T-helper 2 cell (primary cell): ENCODE results near the gene ZNF83.
"Not testable (repeated sequence)": the region's sequence is repeated elsewhere in the genome, so short reads cannot be mapped to it uniquely, and the experiment has no call there.

Source experiments
- DNase-seq, 5 experiments: peaks; one replicate each; pipeline versions ENCODE4 v3.0.0 to v3.0.0-alpha.2; 2012 to 2022
- total RNA-seq, 2 donors: gene quantifications; one replicate each; lab custom pipeline; 2026; lab: John Stamatoyannopoulos, UW

ZNF83 gene
- 71.2 to 101 reads per million in 2 donors for total RNA-seq

GRCh38 chr19:52637718-52638585 lies at the start of gene ZNF83:
Gene ZNF83 (minus strand): TSS chr19:52638355.
- peak; percentile 77 to 94 (median 90) for DNase-seq

GRCh38 chr19:52687684-52688083 lies 49.5 kb upstream of the ZNF83 start:
- DNase-seq: no peak

GRCh38 chr19:52685811-52686210 lies 47.7 kb upstream of the ZNF83 start:
- DNase-seq: no peak

- not testable (repeated sequence) for DNase-seq
These were observed 43.1 kb upstream of the ZNF83 start for GRCh38 chr19:52681216-52681615.

GRCh38 chr19:52679598-52679997 lies 41.4 kb upstream of the ZNF83 start:
- no peak for DNase-seq

GRCh38 chr19:52675239-52675638 lies 37.1 kb upstream of the ZNF83 start:
- not testable (repeated sequence) for DNase-seq

DNA sequence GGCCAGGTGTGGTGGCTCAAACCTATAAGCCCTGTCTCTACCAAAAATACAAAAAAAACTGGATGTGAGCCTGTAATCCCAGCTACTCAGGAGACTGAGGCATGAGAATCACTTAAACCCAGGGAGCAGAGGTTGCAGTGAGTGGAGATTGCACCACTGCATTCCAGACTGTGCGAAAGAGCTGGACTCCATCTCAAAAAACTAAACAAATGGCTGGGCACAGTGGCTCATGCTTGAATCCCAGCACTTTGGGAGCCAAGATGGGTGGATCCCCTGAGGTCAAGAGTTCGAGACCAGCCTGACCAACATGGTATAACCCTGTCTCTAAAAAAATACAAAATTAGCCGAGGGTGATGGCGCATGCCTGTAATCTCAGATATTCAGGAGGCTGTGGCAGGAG lies 34.9 kb upstream of the ZNF83 start:
- no peak for DNase-seq

DNA sequence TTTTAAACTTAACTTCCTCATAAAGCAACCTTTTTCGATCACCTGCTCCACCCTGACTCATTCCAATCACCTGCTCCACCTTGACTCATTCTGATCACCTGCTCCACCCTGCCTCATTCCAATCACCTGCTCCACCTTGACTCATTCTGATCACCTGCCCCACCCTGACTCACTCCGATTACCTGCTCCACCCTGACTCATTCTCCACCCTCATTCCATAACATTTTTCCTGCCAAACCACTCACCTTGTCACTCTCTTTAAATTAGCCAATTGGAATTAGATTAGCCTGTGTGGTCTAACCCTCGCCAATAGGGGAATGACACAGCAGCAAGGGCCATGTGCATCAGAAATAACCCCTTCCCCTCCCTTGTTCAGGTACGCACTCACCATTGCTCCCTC lies 31.9 kb upstream of the ZNF83 start:
- no peak for DNase-seq

- no peak for DNase-seq
These were observed 31.4 kb upstream of the ZNF83 start for GRCh38 chr19:52669586-52669985.

GRCh38 chr19:52667972-52668371 lies 29.8 kb upstream of the ZNF83 start:
- no peak for DNase-seq

DNA sequence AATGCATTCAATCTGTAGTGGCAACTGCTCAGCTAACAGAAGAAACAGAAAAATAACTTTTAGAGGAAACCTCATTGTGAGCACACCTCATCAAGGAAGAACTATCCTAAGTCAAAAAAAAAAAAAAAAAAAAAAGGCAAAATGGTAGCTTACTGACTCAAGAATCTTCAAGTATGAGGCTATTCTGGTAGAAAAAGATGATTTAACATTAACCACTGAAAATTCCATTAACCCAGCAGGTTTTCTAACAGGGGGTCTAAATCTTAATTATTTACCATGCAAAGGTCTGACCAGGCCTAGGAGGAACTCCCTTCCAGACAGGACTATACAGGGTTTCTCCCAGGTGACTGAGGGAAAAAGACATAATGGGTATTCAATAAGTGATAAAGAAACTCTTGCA lies 28.4 kb upstream of the ZNF83 start:
- no peak for DNase-seq

GRCh38 chr19:52665529-52665928 lies 27.4 kb upstream of the ZNF83 start:
- DNase-seq: no peak

- no peak for DNase-seq
These were observed 26.9 kb upstream of the ZNF83 start for GRCh38 chr19:52665027-52665426.

DNA sequence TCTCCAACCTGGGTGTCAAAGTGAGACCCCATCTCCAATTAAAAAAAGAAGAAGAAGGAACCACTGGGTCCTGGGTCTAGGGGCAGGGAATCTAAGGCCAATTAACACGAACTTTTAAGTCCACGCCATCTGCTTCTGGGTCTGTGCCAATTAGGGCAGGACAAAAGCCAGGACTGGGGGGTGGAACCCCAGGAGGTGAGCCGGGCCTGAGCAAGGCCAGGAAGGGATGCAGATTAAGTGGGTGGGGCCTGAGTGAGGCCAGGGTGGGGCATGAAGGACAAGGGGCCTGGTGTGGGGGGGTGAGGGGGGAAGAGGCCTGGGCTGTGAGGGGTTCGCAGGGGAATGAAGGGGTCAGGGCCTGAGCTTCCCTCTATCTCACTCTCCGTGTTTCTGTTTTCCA lies 26.3 kb upstream of the ZNF83 start:
- no peak for DNase-seq

GRCh38 chr19:52662631-52663030 lies 24.5 kb upstream of the ZNF83 start:
- DNase-seq: no peak

DNA sequence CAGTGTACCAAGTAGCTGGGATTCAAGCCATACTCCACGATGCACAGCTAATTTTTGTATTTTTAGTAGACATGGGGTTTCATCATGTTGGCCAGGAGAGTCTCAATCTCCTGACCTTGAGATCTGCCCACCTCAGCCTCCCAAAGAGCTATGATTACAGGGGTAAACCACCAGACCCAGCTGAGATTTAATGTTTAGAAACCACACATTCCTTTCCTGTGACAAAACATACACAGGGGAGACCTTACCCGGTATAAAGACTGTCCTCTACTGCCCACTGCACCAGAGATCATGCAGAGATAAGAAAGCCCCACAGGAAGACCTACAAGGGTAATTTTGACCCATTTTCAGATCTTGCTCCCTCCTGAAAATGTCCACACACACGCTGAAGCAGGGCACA lies 22.8 kb upstream of the ZNF83 start:
- DNase-seq: no peak

GRCh38 chr19:52659013-52659412 lies 20.9 kb upstream of the ZNF83 start:
- DNase-seq: no peak

DNA sequence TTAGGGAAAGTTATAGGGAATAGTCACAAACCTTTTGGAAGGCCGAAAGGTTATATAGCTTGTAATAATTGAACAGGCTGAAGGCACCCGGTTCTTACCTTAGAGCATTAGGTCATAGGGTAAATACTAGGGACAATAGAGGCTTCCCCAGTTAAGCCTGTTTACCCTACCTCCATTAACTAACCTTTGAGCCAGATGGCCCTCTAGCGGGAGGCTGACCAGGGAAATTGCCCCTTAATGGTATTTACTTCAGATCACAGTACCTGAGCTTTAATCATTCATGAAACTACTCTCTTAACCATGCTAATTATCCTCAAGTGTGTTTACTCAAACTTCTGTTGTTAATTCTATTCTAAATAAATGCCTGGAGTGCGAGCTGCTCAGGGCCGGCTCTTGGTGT lies 20.4 kb upstream of the ZNF83 start:
- DNase-seq: no peak

DNA sequence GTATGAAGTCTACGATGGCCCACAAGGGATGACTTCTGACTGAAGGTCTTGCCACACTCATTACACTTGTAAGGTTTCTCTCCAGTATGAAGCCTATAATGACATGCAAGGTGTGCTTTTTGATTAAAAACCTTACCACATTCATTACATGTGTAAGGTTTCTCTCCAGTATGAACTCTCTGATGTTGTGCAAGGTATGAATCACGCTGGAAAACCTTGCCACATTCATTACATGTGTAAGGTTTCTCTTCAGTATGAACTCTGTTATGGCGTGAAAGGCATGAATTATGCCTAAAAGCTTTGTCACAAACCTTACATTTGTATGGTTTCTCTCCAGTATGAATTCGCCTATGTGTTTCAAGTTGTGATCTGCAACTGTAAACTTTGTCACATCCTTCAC lies 15.0 kb upstream of the ZNF83 start:
- DNase-seq: no peak

GRCh38 chr19:52651956-52652355 lies 13.8 kb upstream of the ZNF83 start:
- DNase-seq: no peak

DNA sequence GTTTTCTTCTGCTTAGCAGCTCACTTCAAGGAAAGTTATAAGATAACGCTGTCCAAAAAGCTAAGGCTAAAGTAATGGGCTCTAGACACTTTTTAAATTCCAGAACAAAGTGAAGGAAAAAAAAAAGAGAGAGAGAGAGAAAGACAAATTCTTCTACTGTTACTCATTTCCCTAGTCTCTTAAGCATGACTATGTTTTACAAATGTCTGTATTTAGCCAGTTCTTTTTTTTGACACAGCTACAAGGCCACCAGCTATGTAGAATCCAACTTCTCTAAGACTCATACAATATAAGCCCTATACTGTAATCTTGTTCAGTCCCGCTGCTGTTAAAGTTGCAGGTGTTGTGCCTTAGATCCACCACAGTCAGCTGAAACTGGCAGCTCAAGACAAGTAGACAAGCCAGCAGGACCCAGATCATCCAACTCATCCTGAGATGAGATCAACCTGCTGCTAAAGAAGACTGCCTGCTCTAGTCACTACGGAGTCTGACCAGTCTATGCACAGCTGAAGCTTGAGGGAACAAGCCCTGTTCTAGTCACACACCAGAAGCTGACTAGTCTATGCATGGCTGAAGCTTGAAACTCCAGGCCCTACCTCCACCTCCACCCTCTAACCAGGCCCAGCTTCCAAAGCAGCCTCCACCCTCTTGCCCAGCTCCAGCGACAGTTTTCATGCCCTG lies 10.3 kb upstream of the ZNF83 start:
- no peak for DNase-seq

DNA sequence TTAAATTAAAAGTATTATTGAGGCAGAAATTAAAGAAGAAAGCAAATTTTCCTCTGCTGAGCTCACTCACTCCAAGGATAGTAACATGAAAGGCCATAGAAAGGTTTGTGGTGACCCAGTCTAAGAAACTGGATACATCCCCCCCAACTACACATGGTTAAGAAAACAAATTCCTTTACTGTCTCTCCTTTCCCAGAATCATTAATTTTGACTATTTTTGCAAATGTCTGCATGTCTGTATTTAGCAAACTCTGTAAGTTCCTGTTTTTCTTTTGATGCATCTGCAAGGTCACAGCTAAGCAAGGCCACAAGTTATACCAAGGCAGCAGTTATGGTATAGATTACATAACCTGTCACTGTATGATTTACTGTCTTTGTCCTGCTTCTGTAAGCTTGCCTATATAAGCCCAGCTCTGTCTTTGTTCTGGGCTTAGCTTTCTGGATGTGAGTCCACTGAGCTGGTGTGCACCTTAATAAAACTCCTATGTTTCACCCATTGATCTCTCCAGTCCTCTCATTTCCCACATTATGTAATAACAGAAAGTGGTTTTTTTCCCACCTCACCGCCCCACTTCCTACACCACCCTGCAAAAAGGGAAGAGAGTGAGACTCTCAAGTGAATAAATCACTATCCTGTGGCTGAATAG lies 8.5 kb upstream of the ZNF83 start:
- no peak for DNase-seq

- DNase-seq: no peak
These were observed 2.8 kb upstream of the ZNF83 start for GRCh38 chr19:52640916-52641315.

DNA sequence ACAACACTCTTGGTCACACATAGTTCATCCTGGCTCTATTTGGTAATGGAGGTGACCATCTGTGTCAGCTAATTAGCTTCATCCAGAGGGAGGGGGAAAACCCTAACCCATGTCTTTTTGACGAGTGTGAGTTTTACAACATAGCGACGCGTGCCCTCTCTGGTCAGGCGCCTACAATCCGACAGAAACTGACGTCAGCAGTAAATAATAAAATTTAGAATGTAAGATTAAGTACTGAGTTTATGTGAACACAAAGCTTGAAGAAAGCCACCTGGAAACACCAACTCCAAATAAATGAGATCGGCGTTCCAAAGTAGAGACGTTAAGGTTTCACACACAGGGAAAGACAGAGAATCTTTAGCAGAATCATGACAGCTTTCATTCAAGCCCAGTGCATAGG lies 1.8 kb upstream of the ZNF83 start:
- DNase-seq: no peak
